ENCODE results near the gene CCR7.
"Not testable (repeated sequence)": the region's sequence is repeated elsewhere in the genome, so short reads cannot be mapped to it uniquely, and the experiment has no call there.

Gene CCR7

GRCh38 chr17:40577611-40578065 is 12.4 kb upstream of the CCR7 start:
- TF ChIP-seq, protein P1, sequence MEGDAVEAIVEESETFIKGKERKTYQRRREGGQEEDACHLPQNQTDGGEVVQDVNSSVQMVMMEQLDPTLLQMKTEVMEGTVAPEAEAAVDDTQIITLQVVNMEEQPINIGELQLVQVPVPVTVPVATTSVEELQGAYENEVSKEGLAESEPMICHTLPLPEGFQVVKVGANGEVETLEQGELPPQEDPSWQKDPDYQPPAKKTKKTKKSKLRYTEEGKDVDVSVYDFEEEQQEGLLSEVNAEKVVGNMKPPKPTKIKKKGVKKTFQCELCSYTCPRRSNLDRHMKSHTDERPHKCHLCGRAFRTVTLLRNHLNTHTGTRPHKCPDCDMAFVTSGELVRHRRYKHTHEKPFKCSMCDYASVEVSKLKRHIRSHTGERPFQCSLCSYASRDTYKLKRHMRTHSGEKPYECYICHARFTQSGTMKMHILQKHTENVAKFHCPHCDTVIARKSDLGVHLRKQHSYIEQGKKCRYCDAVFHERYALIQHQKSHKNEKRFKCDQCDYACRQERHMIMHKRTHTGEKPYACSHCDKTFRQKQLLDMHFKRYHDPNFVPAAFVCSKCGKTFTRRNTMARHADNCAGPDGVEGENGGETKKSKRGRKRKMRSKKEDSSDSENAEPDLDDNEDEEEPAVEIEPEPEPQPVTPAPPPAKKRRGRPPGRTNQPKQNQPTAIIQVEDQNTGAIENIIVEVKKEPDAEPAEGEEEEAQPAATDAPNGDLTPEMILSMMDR (IDR thresholded peaks at IDR 0.05), result no peak
- no peak overlapping the region for H3K4me3 ChIP-seq (ENCODE audit: low read depth in 1 of 2, low read length in 1 of 2)

GRCh38 chr17:40576113-40576740 is 11.0 kb upstream of the CCR7 start:
- no peaks in the 10 kb centered on the region for H3K4me1 ChIP-seq (ENCODE audit: control insufficient read depth in 1 of 2, insufficient read depth in 1 of 2, low read depth in 1 of 2, low read length in 1 of 2)

More at GRCh38 chr17:40577611-40578065, 12.4 kb upstream of the CCR7 start:
- Histone ChIP-seq H3K4me1 (ENCODE audit: control insufficient read depth in 1 of 2, insufficient read depth in 1 of 2, low read depth in 1 of 2, low read length in 1 of 2) (peaks cover 6 to 9% of the 10 kb centered on the region in 2 experiments), H3K9me3 (no peaks in the 10 kb centered on the region), H3K27ac (no peak overlapping the region), H3K27me3 (peaks cover 18% of the 10 kb centered on the region), H3K36me3 (no peaks in the 10 kb centered on the region)

DNA sequence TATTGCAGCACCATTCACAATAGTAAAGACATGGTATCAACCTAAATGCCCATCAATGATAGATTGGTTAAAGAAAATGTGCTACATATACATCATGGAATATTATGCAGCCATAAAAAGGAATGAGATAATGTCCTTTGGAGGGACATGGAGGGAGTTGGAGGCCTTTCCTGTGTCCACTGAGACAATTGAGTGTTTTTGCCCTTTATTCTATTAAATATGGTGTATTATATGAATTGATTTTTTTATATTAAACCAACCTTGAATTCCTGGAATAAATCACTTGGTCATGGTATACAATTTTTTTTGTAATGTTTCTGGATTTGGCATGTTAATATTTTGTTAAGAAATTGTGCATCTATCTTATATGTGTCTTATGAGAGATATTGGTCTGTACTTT is 9.0 kb upstream of the CCR7 start:
- no peaks in the 10 kb centered on the region for H3K36me3 ChIP-seq
- H3K27ac ChIP-seq, result no peak overlapping the region
- TF ChIP-seq, protein P1 (IDR thresholded peaks at IDR 0.05), result no peak
- H3K4me3 ChIP-seq (ENCODE audit: low read depth in 1 of 2, low read length in 1 of 2), result no peak overlapping the region
- H3K9me3 ChIP-seq, result no peaks in the 10 kb centered on the region
- H3K4me1 ChIP-seq (ENCODE audit: control insufficient read depth in 1 of 2, insufficient read depth in 1 of 2, low read depth in 1 of 2, low read length in 1 of 2), result no peaks in the 10 kb centered on the region
- peaks cover 35% of the 10 kb centered on the region for H3K27me3 ChIP-seq

More at GRCh38 chr17:40576113-40576740, 11.0 kb upstream of the CCR7 start:
- TF ChIP-seq, protein P1 (IDR thresholded peaks at IDR 0.05), result no peak
- no peak overlapping the region for H3K4me3 ChIP-seq (ENCODE audit: low read depth in 1 of 2, low read length in 1 of 2)
- no peaks in the 10 kb centered on the region for H3K9me3 ChIP-seq
- no peaks in the 10 kb centered on the region for H3K36me3 ChIP-seq
- H3K27me3 ChIP-seq, result peaks cover 21% of the 10 kb centered on the region
- no peak overlapping the region for H3K27ac ChIP-seq

- H3K4me3 ChIP-seq (ENCODE audit: low read depth in 1 of 2, low read length in 1 of 2); H3K36me3 ChIP-seq; H3K27ac ChIP-seq; H3K4me1 ChIP-seq (ENCODE audit: control insufficient read depth in 1 of 2, insufficient read depth in 1 of 2, low read depth in 1 of 2, low read length in 1 of 2); H3K9me3 ChIP-seq: not testable (repeated sequence)
- H3K27me3 ChIP-seq, result peaks cover 50% of the 10 kb centered on the region
Observed at GRCh38 chr17:40572245-40572993, 7.1 kb upstream of the CCR7 start.

DNA sequence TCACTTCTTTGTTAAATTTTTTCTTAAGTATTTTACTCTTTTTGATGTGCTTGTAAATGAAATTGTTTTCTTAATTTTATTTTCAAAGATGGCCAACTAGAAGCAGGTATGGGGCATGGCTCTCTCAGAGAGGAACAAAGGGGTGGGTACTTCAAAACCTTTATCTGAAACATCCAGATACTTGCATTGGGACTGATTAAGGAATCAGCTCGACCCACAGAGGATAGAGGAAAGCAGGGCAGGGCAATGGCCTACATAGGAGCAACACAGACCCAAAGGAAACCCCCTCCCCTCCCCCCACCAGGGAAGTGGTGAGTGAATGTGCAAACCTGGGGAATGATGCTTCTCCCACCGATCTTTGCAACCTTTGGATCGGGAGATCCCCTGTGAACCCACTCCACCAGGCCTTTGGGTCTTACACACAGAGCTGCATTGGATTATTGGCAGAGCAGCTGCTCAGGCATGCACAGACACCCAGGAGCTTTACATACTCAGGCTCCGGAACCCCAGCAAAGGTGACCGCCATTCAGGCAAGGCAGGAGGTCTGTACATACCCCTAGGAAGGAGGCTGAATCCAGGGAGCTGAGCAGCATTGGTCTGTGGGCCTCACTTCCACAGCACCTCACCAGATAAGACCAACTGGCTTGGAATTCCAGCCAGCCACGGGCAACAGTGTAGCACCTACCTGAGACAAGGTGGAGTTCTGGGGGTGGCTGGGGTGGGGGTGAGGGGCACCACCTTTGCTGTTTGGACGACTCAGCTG is 3.0 kb upstream of the CCR7 start:
- Histone ChIP-seq H3K4me1 (ENCODE audit: control insufficient read depth in 1 of 2, insufficient read depth in 1 of 2, low read depth in 1 of 2, low read length in 1 of 2) (no peaks in the 10 kb centered on the region), H3K27me3 (peaks cover 73% of the 10 kb centered on the region), H3K36me3 (no peaks in the 10 kb centered on the region), H3K9me3 (no peaks in the 10 kb centered on the region), H3K4me3 (ENCODE audit: low read depth in 1 of 2, low read length in 1 of 2) (no peak overlapping the region), H3K27ac (no peak overlapping the region)
- TF ChIP-seq, protein P1 (IDR thresholded peaks at IDR 0.05), result no peak

Data from neutrophil (primary cell).